Esophagus squamous epithelium (tissue), 5 donors: Measurements from ENCODE around the gene SS18L1. TPM values are rescaled to one million over a fixed set of nuclear protein-coding genes. Genes with fewer than 3 reads are reported as not detected.

Experiments
- DNase-seq: peaks from one replicate; lab custom pipeline; 2025; lab: John Stamatoyannopoulos, UW
- H3K27ac ChIP-seq, 4 donors: fragments of 200-600 bp; sonication (generic); one replicate each; pipeline ENCODE4 v1.5.1; 2016 to 2019; ENCODE audit warnings: mild to moderate bottlenecking in 1 of 4
- H3K27me3 ChIP-seq, 4 donors: fragments of 200-600 bp; sonication (generic); 1 replicate in 3 of 4; 2 replicates in 1 of 4; pipeline versions ENCODE4 v1.5.1 to v1.6.0; 2017 to 2021; ENCODE audit warnings: antibody characterized with exemption in 1 of 4
- H3K36me3 ChIP-seq, 3 donors: fragments of 200-600 bp; sonication (generic); one replicate each; pipeline ENCODE4 v1.5.1; 2016 to 2019
- H3K4me1 ChIP-seq, 3 donors: fragments of 200-600 bp; sonication (generic); one replicate each; pipeline ENCODE4 v1.5.1; 2017 to 2019
- H3K4me3 ChIP-seq, 4 donors: fragments of 200-600 bp; sonication (generic); 1 replicate in 3 of 4; 2 replicates in 1 of 4; pipeline ENCODE4 v1.5.1; 2016 to 2019; ENCODE audit warnings: mild to moderate bottlenecking in 2 of 4, moderate library complexity in 1 of 4
- H3K9me3 ChIP-seq, 3 donors: fragments of 200-600 bp; sonication (generic); one replicate each; pipeline ENCODE4 v1.5.1; 2016 to 2019
- CTCF ChIP-seq, 6 experiments: fragments of 450-650 bp in 4 of 6; fragments of 200-600 bp in 2 of 6; sonication (generic) in 2 of 6; IDR thresholded peaks; one replicate each; pipeline ENCODE4 v1.5.1; 2016 to 2019; ENCODE audit warnings: antibody characterized with exemption in 6 of 6, mild to moderate bottlenecking in 4 of 6, moderate library complexity in 4 of 6
- POLR2A ChIP-seq, 4 donors: fragments of 450-650 bp; IDR thresholded peaks; one replicate each; pipeline ENCODE4 v1.6.1; 2017; ENCODE audit warnings: antibody characterized with exemption in 4 of 4, mild to moderate bottlenecking in 4 of 4, moderate library complexity in 3 of 4
- WGBS, 2 donors: methylation state at CpG; one replicate each; pipeline ENCODE4 v1.1.5; 2018; 5-methylcytosine and 5-hydroxymethylcytosine counted together
- intact Hi-C: fragments of 100-400 bp; cut with DNase I; formaldehyde crosslinking; loops from one replicate; pipeline ENCODE4 v1.15.0; 2022
- total RNA-seq, 4 donors: library from RNA; depleted of rRNA; stranded (reverse); fragments of >200 nt; gene quantifications; one replicate each; pipeline ENCODE4 v1.1.0, GENCODE V29; 2016
- donor health status: DM: yes; HTN: yes; CAD: no.

The SS18L1 gene
- total RNA-seq, 4 donors from 2014 or later: 7.8 to 24.5 (median 15.0) TPM

- WGBS, 2 donors: 82 to 93% methylated on average over 3 to 8 of the region's 10 CpGs
- TF ChIP-seq POLR2A (IDR thresholded peaks at IDR 0.05) (no peak), CTCF (IDR thresholded peaks at IDR 0.05) (no peak)
- no peak overlapping the region for H3K27ac ChIP-seq
- intact Hi-C loops: no loop called here
- H3K27me3 ChIP-seq: no peaks in the 10 kb centered on the region
- H3K36me3 ChIP-seq: peaks cover 7 to 87% (median 10%) of the 10 kb centered on the region in 3 donors
- DNase-seq: no peak
- H3K4me1 ChIP-seq: peaks cover 0 to 4% (median 0%) of the 10 kb centered on the region in 3 donors
- H3K9me3 ChIP-seq: no peaks in the 10 kb centered on the region
- H3K4me3 ChIP-seq: no peak overlapping the region
These were observed 49.1 kb downstream of the SS18L1 start for GRCh38 chr20:62192635-62193034.

GRCh38 chr20:62193079-62194025 lies 49.8 kb downstream of the SS18L1 start:
- Histone ChIP-seq H3K36me3 (peaks cover 14 to 94% (median 17%) of the 10 kb centered on the region in 3 donors), H3K4me3 (no peak overlapping the region), H3K9me3 (no peaks in the 10 kb centered on the region), H3K27ac (no peak overlapping the region), H3K4me1 (no peaks in the 10 kb centered on the region), H3K27me3 (no peaks in the 10 kb centered on the region)
- TF ChIP-seq CTCF (IDR thresholded peaks at IDR 0.05): no peak
- no peak for TF ChIP-seq POLR2A (IDR thresholded peaks at IDR 0.05)
- intact Hi-C loops: no loop called here
- no peak for DNase-seq
- WGBS, 2 donors: 89 to 92% methylated on average over 17 to 21 of the region's 29 CpGs

GRCh38 chr20:62195075-62195405 lies 51.5 kb downstream of the SS18L1 start:
- no peak for DNase-seq
- H3K9me3 ChIP-seq: no peaks in the 10 kb centered on the region
- no peaks in the 10 kb centered on the region for H3K27me3 ChIP-seq
- peaks cover 19 to 98% (median 25%) of the 10 kb centered on the region in 3 donors for H3K36me3 ChIP-seq
- H3K4me3 ChIP-seq: no peak overlapping the region
- no peak overlapping the region for H3K27ac ChIP-seq
- no peak for TF ChIP-seq CTCF (IDR thresholded peaks at IDR 0.05)
- TF ChIP-seq POLR2A (IDR thresholded peaks at IDR 0.05): no peak
- 79 to 89% methylated on average over 5 to 8 of the region's 8 CpGs for WGBS, 2 donors
- H3K4me1 ChIP-seq: no peaks in the 10 kb centered on the region
- intact Hi-C loops: no loop called here

GRCh38 chr20:62195736-62196135 lies 52.2 kb downstream of the SS18L1 start:
- Histone ChIP-seq H3K9me3 (no peaks in the 10 kb centered on the region), H3K36me3 (peaks cover 23 to 98% (median 29%) of the 10 kb centered on the region in 3 donors), H3K27ac (no peak overlapping the region), H3K27me3 (no peaks in the 10 kb centered on the region), H3K4me3 (no peak overlapping the region), H3K4me1 (no peaks in the 10 kb centered on the region)
- intact Hi-C loops: no loop called here
- TF ChIP-seq POLR2A (IDR thresholded peaks at IDR 0.05) (no peak), CTCF (IDR thresholded peaks at IDR 0.05) (no peak)
- 86 to 93% methylated on average over 10 of the region's 10 CpGs for WGBS, 2 donors
- no peak for DNase-seq

GRCh38 chr20:62196286-62196685 lies 52.7 kb downstream of the SS18L1 start:
- H3K4me1 ChIP-seq: no peaks in the 10 kb centered on the region
- 93 to 98% methylated on average over 9 to 10 of the region's 10 CpGs for WGBS, 2 donors
- H3K4me3 ChIP-seq: no peak overlapping the region
- TF ChIP-seq CTCF (IDR thresholded peaks at IDR 0.05) (no peak), POLR2A (IDR thresholded peaks at IDR 0.05) (no peak)
- H3K9me3 ChIP-seq: no peaks in the 10 kb centered on the region
- H3K27me3 ChIP-seq: no peaks in the 10 kb centered on the region
- DNase-seq: no peak
- intact Hi-C loops: no loop called here
- no peak overlapping the region for H3K27ac ChIP-seq
- peaks cover 27 to 98% (median 35%) of the 10 kb centered on the region in 3 donors for H3K36me3 ChIP-seq
